Measurements from ENCODE around the gene PARG. TPM values are rescaled to one million over a fixed set of nuclear protein-coding genes. Genes with fewer than 3 reads are reported as not detected.

The PARG gene
- total and polyA plus RNA-seq, 10 donors, result 5.3 to 45.0 (median 29.6) TPM

- DNase-seq, result no peak
- H3K4me1 ChIP-seq, result peaks cover 0 to 9% (median 0%) of the 10 kb centered on the region in 6 donors
- no peak overlapping the region for H3K4me3 ChIP-seq
- H3K9me3 ChIP-seq, result no peaks in the 10 kb centered on the region
- intact Hi-C loops (cut with DNase I; ENCODE audit: low total_unique reads), result no loop called here
- H3K27ac ChIP-seq, result no peak overlapping the region
- no peaks in the 10 kb centered on the region for H3K27me3 ChIP-seq (replicated peaks in 1 of 7)
- TF ChIP-seq POLR2AphosphoS5 (IDR thresholded peaks at IDR 0.05), result no peak
- TF ChIP-seq CTCF (IDR thresholded peaks at IDR 0.05 in 8 of 11, conservative IDR thresholded peaks at IDR 0.05 in 3 of 11), result no peak
- no peak for TF ChIP-seq POLR2A (IDR thresholded peaks at IDR 0.05)
- peaks cover 0 to 78% (median 18%) of the 10 kb centered on the region in 6 donors for H3K36me3 ChIP-seq
Measured at GRCh38 chr10:49833168-49833567, 108.7 kb downstream of the PARG start.

GRCh38 chr10:49831352-49832035 lies 110.3 kb downstream of the PARG start:
- Histone ChIP-seq H3K4me3 (no peak overlapping the region), H3K9me3 (no peaks in the 10 kb centered on the region), H3K27ac (no peak overlapping the region), H3K4me1 (peaks cover 0 to 9% (median 0%) of the 10 kb centered on the region in 6 donors), H3K27me3 (replicated peaks in 1 of 7) (no peaks in the 10 kb centered on the region), H3K36me3 (peaks cover 0 to 74% (median 12%) of the 10 kb centered on the region in 6 donors)
- TF ChIP-seq POLR2AphosphoS5 (IDR thresholded peaks at IDR 0.05) (no peak), POLR2A (IDR thresholded peaks at IDR 0.05) (no peak), CTCF (IDR thresholded peaks at IDR 0.05 in 8 of 11, conservative IDR thresholded peaks at IDR 0.05 in 3 of 11) (no peak)
- 71 to 83% (median 81%) methylated on average over 8 of the region's 8 CpGs for WGBS, 5 donors
- intact Hi-C loops (cut with DNase I; ENCODE audit: low total_unique reads), result no loop called here
- no peak for DNase-seq

GRCh38 chr10:49830846-49831245 lies 111.0 kb downstream of the PARG start:
- DNase-seq, result no peak
- intact Hi-C loops (cut with DNase I; ENCODE audit: low total_unique reads), result no loop called here
- Histone ChIP-seq H3K9me3 (no peaks in the 10 kb centered on the region), H3K27me3 (replicated peaks in 1 of 7) (no peaks in the 10 kb centered on the region), H3K4me3 (no peak overlapping the region), H3K27ac (no peak overlapping the region), H3K4me1 (peaks cover 0 to 9% (median 0%) of the 10 kb centered on the region in 6 donors), H3K36me3 (peaks cover 0 to 73% (median 11%) of the 10 kb centered on the region in 6 donors)
- TF ChIP-seq CTCF (IDR thresholded peaks at IDR 0.05 in 8 of 11, conservative IDR thresholded peaks at IDR 0.05 in 3 of 11) (no peak), POLR2A (IDR thresholded peaks at IDR 0.05) (no peak), POLR2AphosphoS5 (IDR thresholded peaks at IDR 0.05) (no peak)

GRCh38 chr10:49830016-49830415 lies 111.8 kb downstream of the PARG start:
- intact Hi-C loops (cut with DNase I; ENCODE audit: low total_unique reads), result no loop called here
- H3K4me1 ChIP-seq, result peaks cover 0 to 9% (median 0%) of the 10 kb centered on the region in 6 donors
- no peaks in the 10 kb centered on the region for H3K27me3 ChIP-seq (replicated peaks in 1 of 7)
- 49 to 76% (median 73%) methylated on average over 3 of the region's 3 CpGs for WGBS, 5 donors
- TF ChIP-seq POLR2AphosphoS5 (IDR thresholded peaks at IDR 0.05) (no peak), CTCF (IDR thresholded peaks at IDR 0.05 in 8 of 11, conservative IDR thresholded peaks at IDR 0.05 in 3 of 11) (no peak), POLR2A (IDR thresholded peaks at IDR 0.05) (no peak)
- DNase-seq, result no peak
- no peaks in the 10 kb centered on the region for H3K9me3 ChIP-seq
- H3K36me3 ChIP-seq, result peaks cover 0 to 72% (median 11%) of the 10 kb centered on the region in 6 donors
- H3K4me3 ChIP-seq, result no peak overlapping the region
- no peak overlapping the region for H3K27ac ChIP-seq
